GM20431 (cell line): ENCODE data around the gene CELF2.
"Not testable (repeated sequence)": the region's sequence is repeated elsewhere in the genome, so short reads cannot be mapped to it uniquely, and the experiment has no call there.

Source experiments
- in situ Hi-C: fragments of 300-500 bp; cut with MseI, MboI; formaldehyde crosslinking; loops from one replicate; pipeline ENCODE4 v1.15.0; 2020; ENCODE audit warnings: low sequenced_read_pairs; ENCODE audit not compliant: unreplicated experiment

Gene CELF2

DNA sequence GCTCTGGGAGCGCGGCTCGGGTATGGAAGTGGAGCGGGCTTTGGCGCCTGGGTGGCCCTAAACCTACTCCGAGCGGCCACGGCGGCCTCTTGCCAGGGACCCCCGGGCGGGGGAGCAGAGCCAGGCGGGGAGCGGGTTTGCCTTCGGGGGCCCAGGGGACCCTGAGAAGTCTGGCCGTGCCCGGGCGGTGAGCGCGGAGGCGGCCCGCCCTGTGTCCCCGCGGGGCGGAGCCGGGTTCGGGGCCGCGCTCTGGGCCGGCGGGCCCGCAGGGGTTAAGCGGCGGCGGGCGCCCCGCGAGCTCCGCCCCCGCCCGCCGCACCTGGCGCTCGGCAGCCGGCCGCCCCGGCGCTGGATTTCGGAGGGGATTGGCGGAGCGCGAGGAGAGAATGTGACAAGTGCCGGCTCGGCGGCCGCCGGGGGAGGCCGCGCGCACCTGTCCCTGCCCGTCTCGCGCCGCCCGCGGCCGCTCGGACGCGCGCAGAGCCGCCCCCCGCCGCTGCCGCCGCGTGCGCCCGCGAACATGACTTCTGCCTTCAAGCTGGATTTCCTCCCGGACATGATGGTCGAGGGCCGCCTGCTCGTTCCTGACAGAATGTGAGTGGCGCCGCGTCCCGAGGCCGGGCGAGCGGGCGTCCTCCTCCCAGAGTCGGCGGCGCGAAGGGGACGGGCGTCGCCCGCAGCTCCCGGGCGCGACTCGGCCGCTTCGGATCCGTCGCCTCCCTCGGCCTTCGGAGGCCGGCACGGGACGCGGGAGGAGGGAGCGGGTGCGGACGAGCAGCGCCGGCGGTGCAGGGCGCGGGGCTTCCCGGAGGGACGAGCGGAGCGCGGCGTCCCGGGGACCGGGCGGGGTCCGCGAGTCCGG lies at the start of gene CELF2:
CELF2 (plus strand) TSS at position 303 of the 862 bp plus-strand sequence; CDS start at position 521, 218 bp downstream.
- in situ Hi-C loops = no loop called here

GRCh38 chr10:10968257-10968588 lies 49.4 kb upstream of the CELF2 start:
- in situ Hi-C loops = no loop called here

DNA sequence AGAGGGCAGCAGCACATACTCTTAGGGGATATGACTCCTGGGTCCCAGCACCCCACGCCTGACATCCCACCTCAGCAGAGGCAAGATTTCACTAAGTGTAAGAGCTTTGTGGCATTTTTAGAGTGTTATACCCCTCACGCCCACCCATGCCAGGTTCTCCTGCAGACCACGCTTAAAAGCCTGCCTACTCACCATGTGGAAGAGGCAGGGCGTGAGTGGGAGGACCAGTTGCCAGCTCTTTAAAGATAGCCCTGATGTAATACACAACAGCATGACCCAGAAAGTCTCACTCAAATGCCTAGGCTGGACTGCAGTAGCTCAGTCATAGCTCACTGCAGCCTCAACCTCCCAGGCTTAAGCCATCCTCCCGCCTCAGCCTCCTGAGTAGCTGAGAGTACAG lies 44.4 kb upstream of the CELF2 start:
- in situ Hi-C loops = no loop called here

GRCh38 chr10:10975647-10976046 lies 42.0 kb upstream of the CELF2 start:
- in situ Hi-C loops = no loop called here

DNA sequence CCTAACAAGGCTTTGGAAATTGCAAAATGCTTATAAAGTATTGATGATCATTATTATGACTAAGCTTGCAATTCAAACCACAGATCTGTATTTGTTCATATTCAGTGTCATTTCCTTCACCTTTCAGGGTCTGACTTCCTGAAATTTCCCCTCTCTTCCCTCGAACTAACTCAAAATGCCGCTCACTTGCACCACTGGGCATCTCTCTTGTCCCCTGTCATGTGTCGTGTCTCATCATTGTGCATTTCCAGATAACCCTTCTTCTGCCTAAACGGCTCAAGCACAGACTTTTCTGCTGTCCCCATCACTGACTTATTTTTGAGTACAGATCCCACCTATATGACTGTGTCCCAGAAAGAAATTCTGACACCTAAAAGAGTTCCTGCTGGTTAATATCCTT lies 41.0 kb upstream of the CELF2 start:
- in situ Hi-C loops = no loop called here

GRCh38 chr10:10977226-10977956 lies 40.3 kb upstream of the CELF2 start:
- in situ Hi-C loops = no loop called here

DNA sequence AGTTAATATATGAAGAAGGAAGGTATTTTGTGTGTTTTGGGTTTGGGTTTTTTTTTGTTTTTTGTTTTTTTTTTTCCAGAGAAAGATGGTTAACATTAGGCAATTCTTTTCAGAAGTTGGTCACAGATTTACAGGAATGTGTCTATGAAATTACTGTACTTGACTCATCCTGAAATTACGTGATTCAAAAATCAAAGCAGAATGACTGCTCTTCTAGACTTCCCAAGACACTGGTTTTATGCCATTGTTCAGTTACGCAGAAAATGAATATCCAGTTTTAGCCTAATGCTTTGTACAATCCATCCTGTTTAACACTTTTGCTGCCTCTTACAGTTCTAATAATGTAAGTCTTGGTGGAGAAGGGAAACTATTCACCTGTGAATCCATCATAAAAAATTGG lies 39.7 kb upstream of the CELF2 start:
- in situ Hi-C loops = no loop called here

GRCh38 chr10:10985361-10985760 lies 32.3 kb upstream of the CELF2 start:
- in situ Hi-C loops = no loop called here

- in situ Hi-C loops = no loop called here
Measured at GRCh38 chr10:10986606-10987005, 31.1 kb upstream of the CELF2 start.

GRCh38 chr10:10987111-10987510 lies 30.6 kb upstream of the CELF2 start:
- in situ Hi-C loops = no loop called here

GRCh38 chr10:10989669-10990068 lies 28.0 kb upstream of the CELF2 start:
- in situ Hi-C loops = no loop called here

DNA sequence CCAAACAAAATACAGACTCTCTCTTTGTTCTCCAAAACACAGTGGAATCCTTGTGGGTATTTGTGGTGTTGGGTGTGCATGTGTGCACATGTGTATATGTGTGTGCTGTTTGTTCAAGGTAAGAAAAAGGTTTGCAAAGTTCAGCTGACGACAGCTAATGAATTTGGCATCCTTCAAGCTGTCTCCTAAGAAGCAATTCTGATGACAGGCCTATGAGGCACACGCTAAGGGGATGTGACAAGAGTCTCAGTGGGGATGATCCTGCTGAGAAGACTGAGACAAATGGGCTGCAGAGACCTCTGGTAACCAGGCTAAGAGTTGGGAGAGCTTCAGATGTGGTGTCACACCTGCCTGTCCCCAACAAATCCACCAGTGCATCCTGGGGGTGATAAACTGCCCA lies 26.5 kb upstream of the CELF2 start:
- in situ Hi-C loops = no loop called here

DNA sequence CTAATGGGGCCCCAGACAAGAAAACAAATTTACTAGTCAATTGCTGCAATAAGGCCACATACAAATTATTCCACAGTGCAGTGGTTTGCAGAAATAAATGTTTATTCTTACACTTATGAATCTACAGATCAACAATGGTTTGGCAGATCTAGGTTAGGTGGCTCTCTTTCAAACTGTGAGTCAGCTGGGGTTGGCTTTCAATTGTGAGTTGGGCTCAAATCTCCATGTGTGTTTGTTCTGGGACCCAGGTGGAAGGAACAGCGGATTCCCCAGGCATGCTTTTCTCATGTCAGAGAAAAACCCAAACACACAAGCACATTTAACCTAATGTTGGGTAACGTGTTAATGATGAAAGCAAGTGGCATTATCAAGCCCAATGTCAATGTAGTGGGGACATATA lies 25.6 kb upstream of the CELF2 start:
- in situ Hi-C loops = no loop called here

DNA sequence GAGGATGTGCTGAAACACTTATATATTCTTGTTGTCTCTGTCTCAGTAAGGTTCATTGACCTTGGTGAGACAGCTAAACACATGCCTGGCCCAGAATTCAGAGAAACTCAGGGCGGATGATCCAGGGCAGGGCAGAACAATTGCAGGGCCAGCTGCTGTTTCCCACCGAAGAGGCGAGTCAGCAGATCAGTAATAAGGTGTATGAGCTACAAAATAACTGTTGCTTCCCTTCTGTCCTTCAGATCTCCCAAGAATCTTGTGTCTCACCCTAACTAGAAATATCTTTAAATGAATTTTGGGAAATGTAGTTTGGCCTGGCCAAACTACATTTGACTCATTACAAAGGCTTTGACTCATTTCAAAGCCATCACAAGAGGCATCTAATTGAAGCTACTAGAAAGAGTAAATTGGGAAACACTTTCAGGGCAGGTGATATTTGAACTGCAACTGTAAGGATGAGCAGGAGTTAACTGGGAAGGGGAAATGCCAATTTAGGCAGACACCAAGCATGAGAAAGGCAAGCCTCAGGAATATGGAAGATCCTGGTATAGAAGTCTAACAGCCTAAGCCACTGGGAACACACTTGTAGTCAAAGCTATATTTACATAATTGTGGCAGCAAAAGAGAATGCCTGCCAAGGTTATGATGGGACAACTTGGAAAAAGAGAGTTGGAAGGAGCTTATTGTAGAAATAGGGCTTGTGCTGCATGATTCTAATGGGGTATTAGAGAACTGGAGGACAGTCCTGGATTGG lies 24.5 kb upstream of the CELF2 start:
- in situ Hi-C loops = no loop called here

DNA sequence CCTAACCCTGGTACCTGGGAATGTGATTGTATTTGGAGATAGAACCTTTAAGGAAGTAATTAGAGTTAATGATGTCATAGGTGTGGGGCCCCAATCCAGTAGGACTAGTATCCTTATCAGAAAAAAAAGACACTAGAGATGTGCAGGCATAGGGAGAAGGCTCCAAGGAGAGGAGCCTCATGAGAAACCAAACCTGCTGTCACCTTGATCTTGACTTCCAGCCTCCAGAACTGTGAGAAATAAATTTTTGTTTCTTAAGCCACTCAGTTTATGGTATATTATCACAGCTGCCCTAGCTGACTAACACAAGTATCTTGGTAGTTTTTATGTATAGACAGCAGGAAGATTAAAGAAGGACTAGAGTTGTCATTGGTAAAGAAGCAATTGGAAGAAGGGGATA lies 23.9 kb upstream of the CELF2 start:
- in situ Hi-C loops = no loop called here

DNA sequence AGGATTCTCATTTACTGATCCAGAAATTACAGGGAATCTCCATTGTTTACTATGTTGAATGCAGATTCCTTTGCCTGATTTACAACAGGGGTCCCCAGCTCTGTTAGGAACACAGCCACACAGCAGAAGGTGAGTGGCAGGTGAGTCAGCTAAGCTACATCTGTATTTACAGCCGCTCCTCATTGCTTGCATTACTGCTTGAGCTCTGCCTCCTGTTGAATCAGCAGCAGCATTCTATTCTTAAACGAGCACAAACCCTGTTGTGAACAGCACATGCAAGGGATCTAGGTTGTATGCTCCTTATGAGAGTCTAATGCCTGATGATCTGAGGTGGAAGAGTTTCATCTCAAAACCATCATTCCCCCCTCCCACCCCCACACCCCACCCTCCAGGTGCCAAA lies 23.3 kb upstream of the CELF2 start:
- in situ Hi-C loops = no loop called here

DNA sequence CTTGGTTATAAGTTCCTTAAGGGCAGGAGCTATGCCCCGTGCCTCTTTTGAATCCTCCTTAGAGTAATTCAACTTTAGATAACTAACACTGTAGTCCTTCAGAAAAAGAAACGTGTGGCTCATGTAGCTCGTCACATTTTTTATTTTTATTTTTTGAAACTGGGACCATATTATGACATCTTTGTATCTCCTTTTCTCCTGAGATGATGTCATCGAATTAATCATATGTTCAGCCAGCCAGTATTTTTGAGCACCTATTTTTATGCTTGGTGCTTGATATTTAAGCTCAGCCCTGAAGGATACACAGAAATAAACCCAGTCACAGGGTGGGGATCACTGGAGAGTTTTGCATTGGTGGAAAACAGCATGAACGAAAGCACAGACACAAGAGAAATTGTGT lies 22.6 kb upstream of the CELF2 start:
- in situ Hi-C loops = no loop called here

DNA sequence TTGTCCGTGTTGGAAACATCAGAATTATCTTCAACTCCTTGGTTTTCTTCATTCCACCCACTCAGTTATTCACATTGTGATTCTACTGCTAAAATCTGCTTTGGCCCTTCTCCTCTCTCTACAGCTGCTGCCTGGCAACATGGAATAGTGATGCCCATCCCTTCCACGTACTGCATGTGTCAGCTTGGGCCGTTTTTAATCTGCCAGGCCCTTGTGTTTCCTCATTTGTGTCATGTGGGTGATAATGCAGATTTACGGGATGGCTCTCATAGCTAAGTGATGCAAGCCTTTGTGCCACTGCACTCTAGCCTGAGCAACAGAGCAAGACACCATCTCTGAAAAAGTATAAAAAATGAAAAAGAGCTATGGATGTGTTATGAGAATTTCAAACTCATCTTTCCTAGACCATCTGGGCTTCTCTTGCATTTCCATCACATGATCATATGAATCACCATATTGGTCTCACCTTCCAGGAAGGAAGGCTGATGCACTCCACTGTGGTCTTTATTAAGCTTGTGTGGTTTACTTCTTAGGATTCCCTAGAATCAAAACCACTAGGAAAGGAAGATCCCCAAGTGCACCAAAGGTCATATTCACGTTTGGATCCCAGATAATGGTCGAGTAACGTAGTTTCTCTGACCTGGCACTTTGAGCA lies 20.6 kb upstream of the CELF2 start:
- in situ Hi-C loops = no loop called here

DNA sequence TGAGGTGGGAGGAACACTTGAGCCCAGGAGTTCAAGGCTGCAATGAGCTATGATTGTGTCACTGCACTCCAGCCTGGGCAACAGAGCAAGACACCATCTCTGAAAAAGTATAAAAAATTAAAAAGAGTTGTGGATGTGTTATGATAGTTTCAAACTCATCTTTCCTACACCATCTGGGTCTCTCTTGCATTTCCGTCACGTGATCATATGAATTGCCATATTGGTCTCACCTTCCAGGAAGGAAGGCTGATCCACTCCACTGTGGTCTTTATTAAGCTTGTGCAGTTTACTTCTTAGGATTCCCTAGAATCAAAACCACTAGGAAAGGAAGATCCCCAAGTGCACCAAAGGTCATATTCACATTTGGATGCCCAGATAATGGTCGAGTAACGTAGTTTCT lies 18.2 kb upstream of the CELF2 start:
- in situ Hi-C loops = not testable (repeated sequence)

DNA sequence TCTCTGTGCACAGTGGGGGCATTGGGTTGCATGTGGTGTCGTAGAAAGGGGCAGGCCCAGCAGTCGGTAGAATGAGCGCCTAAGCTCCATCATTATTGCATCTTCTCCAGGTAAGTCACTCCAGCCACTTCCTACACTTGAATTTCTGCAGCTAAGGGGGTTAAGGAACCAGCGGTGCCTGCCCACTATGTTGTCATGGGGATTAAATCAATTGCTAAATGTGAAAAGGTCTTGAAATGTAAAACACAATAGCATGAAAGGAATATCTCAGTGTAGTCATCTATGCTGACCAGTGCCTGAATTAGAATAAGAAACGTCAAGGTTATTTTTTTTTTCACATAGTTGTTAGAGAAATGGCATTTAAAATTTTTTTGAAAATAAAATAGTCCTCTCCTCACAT lies 15.2 kb upstream of the CELF2 start:
- in situ Hi-C loops = no loop called here
